HEK293T (cell line): ENCODE results near the gene RPRD2.

ENCODE experiments used
- BHLHE40 ChIP-seq: fragments of 450-650 bp; IDR thresholded peaks from 2 replicates; pipeline ENCODE4 v1.6.1; 2016; ENCODE audit warnings: mild to moderate bottlenecking, moderate library complexity, borderline replicate concordance
- FOXA1 ChIP-seq: fragments of 450-650 bp; IDR thresholded peaks from 2 replicates; pipeline ENCODE4 v1.6.1; 2016; ENCODE audit warnings: mild to moderate bottlenecking
- FOXK2 ChIP-seq: fragments of 450-650 bp; IDR thresholded peaks from 2 replicates; pipeline ENCODE4 v1.6.1; 2016; ENCODE audit warnings: mild to moderate bottlenecking
- FOXM1 ChIP-seq: fragments of 450-650 bp; IDR thresholded peaks from 2 replicates; pipeline ENCODE4 v1.6.1; 2017; ENCODE audit warnings: mild to moderate bottlenecking, borderline replicate concordance
- HDGF ChIP-seq: fragments of 450-650 bp; IDR thresholded peaks from 2 replicates; pipeline ENCODE4 v1.6.1; 2017; ENCODE audit warnings: antibody characterized with exemption, borderline replicate concordance
- LEF1 ChIP-seq: fragments of 450-650 bp; IDR thresholded peaks from 2 replicates; pipeline ENCODE4 v1.6.1; 2017; ENCODE audit warnings: mild to moderate bottlenecking, borderline replicate concordance
- NFRKB ChIP-seq: fragments of 450-650 bp; IDR thresholded peaks from 2 replicates; pipeline ENCODE4 v1.6.1; 2016; ENCODE audit warnings: mild to moderate bottlenecking, moderate library complexity
- SP1 ChIP-seq: fragments of 450-650 bp; IDR thresholded peaks from 2 replicates; pipeline ENCODE4 v1.6.1; 2017
- SUZ12 ChIP-seq: fragments of 450-650 bp; IDR thresholded peaks from 2 replicates; pipeline ENCODE4 v1.6.1; 2016; ENCODE audit warnings: mild to moderate bottlenecking
- TARDBP ChIP-seq: fragments of 450-650 bp; IDR thresholded peaks from 2 replicates; pipeline ENCODE4 v1.6.1; 2016
- ZNF384 ChIP-seq: fragments of 450-650 bp; IDR thresholded peaks from 2 replicates; pipeline ENCODE4 v1.6.1; 2016
- TF ChIP-seq, protein P1 (sequence below): fragments of 450-650 bp; IDR thresholded peaks from 2 replicates; pipeline ENCODE4 v1.6.1; 2016

DNA sequence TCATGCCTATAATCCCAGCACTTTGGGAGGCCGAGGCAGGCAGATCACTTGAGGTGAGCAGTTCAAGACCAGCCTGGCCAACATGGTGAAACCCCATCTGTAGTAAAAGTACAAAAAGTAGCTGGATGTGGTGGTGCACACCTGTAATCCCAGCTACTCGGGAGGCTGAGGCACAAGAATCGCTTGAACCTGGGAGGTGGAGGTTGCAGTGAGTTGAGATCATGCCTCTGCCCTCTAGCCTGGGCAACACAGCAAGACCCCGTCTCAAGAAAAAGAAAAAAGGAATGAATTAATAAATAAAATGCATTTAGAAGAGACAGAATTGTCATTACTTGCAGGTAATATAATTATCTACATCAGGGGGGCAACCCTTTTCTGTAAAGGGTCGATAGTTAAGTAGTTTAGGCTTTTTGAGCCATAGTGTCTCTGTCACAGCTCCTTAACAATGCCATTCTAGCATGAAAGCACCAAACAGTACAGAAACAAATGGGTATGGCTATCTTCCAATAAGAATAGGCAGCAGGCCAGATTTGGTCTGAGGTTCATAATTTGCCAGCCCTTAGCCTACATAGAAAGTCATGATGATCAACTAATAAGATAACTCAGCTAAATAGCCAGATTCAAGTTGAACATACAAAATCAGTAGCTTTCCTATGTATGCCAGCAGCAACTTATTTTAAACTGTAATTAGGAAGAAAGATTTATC is 56.8 kb downstream of the RPRD2 start:
- no peak for TF ChIP-seq LEF1
- TF ChIP-seq BHLHE40, result no peak
- TF ChIP-seq FOXK2, result no peak
- TF ChIP-seq ZNF384, result no peak
- TF ChIP-seq FOXA1, result no peak
- no peak for TF ChIP-seq SP1
- TF ChIP-seq SUZ12, result no peak
- TF ChIP-seq, protein P1, sequence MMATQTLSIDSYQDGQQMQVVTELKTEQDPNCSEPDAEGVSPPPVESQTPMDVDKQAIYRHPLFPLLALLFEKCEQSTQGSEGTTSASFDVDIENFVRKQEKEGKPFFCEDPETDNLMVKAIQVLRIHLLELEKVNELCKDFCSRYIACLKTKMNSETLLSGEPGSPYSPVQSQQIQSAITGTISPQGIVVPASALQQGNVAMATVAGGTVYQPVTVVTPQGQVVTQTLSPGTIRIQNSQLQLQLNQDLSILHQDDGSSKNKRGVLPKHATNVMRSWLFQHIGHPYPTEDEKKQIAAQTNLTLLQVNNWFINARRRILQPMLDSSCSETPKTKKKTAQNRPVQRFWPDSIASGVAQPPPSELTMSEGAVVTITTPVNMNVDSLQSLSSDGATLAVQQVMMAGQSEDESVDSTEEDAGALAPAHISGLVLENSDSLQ, result no peak
- no peak for TF ChIP-seq NFRKB
- TF ChIP-seq TARDBP, result no peak
- TF ChIP-seq HDGF, result no peak
- no peak for TF ChIP-seq FOXM1
